Inferior parietal cortex (tissue), 1 donor: ENCODE data around the gene FGD1.
A peak's percentile ranks its signal among the peaks of the same experiment; 100 is the strongest.
"Not testable (repeated sequence)": the region's sequence is repeated elsewhere in the genome, so short reads cannot be mapped to it uniquely, and the experiment has no call there.

Source experiments
- DNase-seq: peaks from one replicate; pipeline ENCODE4 v3.0.0-alpha.2; 2016; ENCODE audit errors: extremely low spot score

The FGD1 gene

GRCh38 chrX:54495814-54496516 is at the start of gene FGD1:
TSS of gene FGD1 (minus strand) at chrX:54496234. CDS start at chrX:54495432, 802 bp downstream.
- peak; percentile 6 for DNase-seq

GRCh38 chrX:54542239-54542638 is 46.2 kb upstream of the FGD1 start:
- not testable (repeated sequence) for DNase-seq

GRCh38 chrX:54540289-54540688 is 44.3 kb upstream of the FGD1 start:
- no peak for DNase-seq

- DNase-seq: no peak
Observed at GRCh38 chrX:54534271-54534670, 38.2 kb upstream of the FGD1 start.

GRCh38 chrX:54530357-54530900 is 34.4 kb upstream of the FGD1 start:
- DNase-seq: no peak

- peak; percentile 63 for DNase-seq
Observed at GRCh38 chrX:54529552-54530356, 33.7 kb upstream of the FGD1 start, which contains the start of gene GNL3L. TSS of gene GNL3L (plus strand) at chrX:54530219. CDS start at chrX:54532567, 2,348 bp downstream.

GRCh38 chrX:54529151-54529550 is 33.1 kb upstream of the FGD1 start:
- DNase-seq: no peak

- no peak for DNase-seq
Observed at GRCh38 chrX:54509400-54509799, 13.4 kb upstream of the FGD1 start.

GRCh38 chrX:54496936-54497335 is 902 bp upstream of the FGD1 start:
- no peak for DNase-seq

- DNase-seq: peak; percentile 6
Observed at GRCh38 chrX:54496517-54496852, 451 bp upstream of the FGD1 start.

- DNase-seq: no peak
Observed at GRCh38 chrX:54494989-54495813, 833 bp downstream of the FGD1 start.

GRCh38 chrX:54494166-54494988 is 1.7 kb downstream of the FGD1 start:
- DNase-seq: no peak

GRCh38 chrX:54492340-54492739 is 3.7 kb downstream of the FGD1 start:
- no peak for DNase-seq

- DNase-seq: not testable (repeated sequence)
Observed at GRCh38 chrX:54489819-54490218, 6.2 kb downstream of the FGD1 start.

- DNase-seq: no peak
Observed at GRCh38 chrX:54484666-54485065, 11.4 kb downstream of the FGD1 start.

GRCh38 chrX:54483946-54484345 is 12.1 kb downstream of the FGD1 start:
- no peak for DNase-seq

GRCh38 chrX:54482839-54483593 is 13.0 kb downstream of the FGD1 start:
- no peak for DNase-seq

- no peak for DNase-seq
Observed at GRCh38 chrX:54479136-54480111, 16.6 kb downstream of the FGD1 start.
